DMS153 treated with DMSO at 0.1 percent for 48 hours (cell line): ENCODE data around the gene TTC31.
"Not testable (repeated sequence)": the region's sequence is repeated elsewhere in the genome, so short reads cannot be mapped to it uniquely, and the experiment has no call there.

Experiments
- DNase-seq: peaks from one replicate; lab custom pipeline; 2025; ENCODE audit not compliant: unreplicated experiment; lab: John Stamatoyannopoulos, UW

Gene TTC31

GRCh38 chr2:74457129-74457548 is 25.7 kb upstream of the TTC31 start:
- DNase-seq, result peak; percentile 72

- DNase-seq, result peak; percentile 72
Observed at GRCh38 chr2:74457549-74458131, 25.2 kb upstream of the TTC31 start.

- DNase-seq, result peak; percentile 98
Observed at GRCh38 chr2:74458132-74458937, 24.5 kb upstream of the TTC31 start, which contains the start of gene WBP1. Gene WBP1 (plus strand): TSS chr2:74458438. CDS start chr2:74458603, 165 bp downstream.

GRCh38 chr2:74458938-74459363 is 23.9 kb upstream of the TTC31 start:
- no peak for DNase-seq

- DNase-seq, result not testable (repeated sequence)
Observed at GRCh38 chr2:74459503-74460118, 23.3 kb upstream of the TTC31 start.

- not testable (repeated sequence) for DNase-seq
Observed at GRCh38 chr2:74460187-74460586, 22.7 kb upstream of the TTC31 start.

GRCh38 chr2:74461187-74462053 is 21.5 kb upstream of the TTC31 start:
- DNase-seq, result no peak

GRCh38 chr2:74462054-74462785 is 20.7 kb upstream of the TTC31 start:
- no peak for DNase-seq

- DNase-seq, result no peak
Observed at GRCh38 chr2:74462786-74463105, 20.1 kb upstream of the TTC31 start.

GRCh38 chr2:74464406-74464805 is 18.5 kb upstream of the TTC31 start:
- no peak for DNase-seq

GRCh38 chr2:74470742-74471141 is 12.1 kb upstream of the TTC31 start:
- DNase-seq, result not testable (repeated sequence)

GRCh38 chr2:74471332-74472065 is 11.4 kb upstream of the TTC31 start:
- DNase-seq, result no peak

GRCh38 chr2:74472086-74472944 is 10.6 kb upstream of the TTC31 start, which contains the start of gene MRPL53:
Gene MRPL53 (minus strand): TSS chr2:74472680. CDS start chr2:74472660, 20 bp downstream.
- DNase-seq, result peak; percentile 75

- no peak for DNase-seq
Observed at GRCh38 chr2:74472945-74473258, 10.0 kb upstream of the TTC31 start.

- no peak for DNase-seq
Observed at GRCh38 chr2:74474481-74474880, 8.4 kb upstream of the TTC31 start.

GRCh38 chr2:74474899-74475298 is 8.0 kb upstream of the TTC31 start:
- no peak for DNase-seq

GRCh38 chr2:74481431-74481830 is 1.4 kb upstream of the TTC31 start:
- no peak for DNase-seq

- no peak for DNase-seq
Observed at GRCh38 chr2:74481961-74482800, 700 bp upstream of the TTC31 start.
